ENCODE measurements around the gene TMEM39B.
"Not testable (repeated sequence)": the region's sequence is repeated elsewhere in the genome, so short reads cannot be mapped to it uniquely, and the experiment has no call there.

TMEM39B gene

GRCh38 chr1:32113436-32113835, 40.7 kb downstream of the TMEM39B start:
- not testable (repeated sequence) for FAIRE-seq

GRCh38 chr1:32114420-32114819, 41.7 kb downstream of the TMEM39B start:
- no peak for FAIRE-seq

GRCh38 chr1:32115496-32115895, 42.8 kb downstream of the TMEM39B start:
- no peak for FAIRE-seq

GRCh38 chr1:32116531-32116930, 43.8 kb downstream of the TMEM39B start:
- no peak for FAIRE-seq

- FAIRE-seq, result no peak
Measured at GRCh38 chr1:32122151-32122550, 49.4 kb downstream of the TMEM39B start.

GRCh38 chr1:32123361-32123760, 50.6 kb downstream of the TMEM39B start:
- FAIRE-seq, result not testable (repeated sequence)

GRCh38 chr1:32125313-32125712, 52.6 kb downstream of the TMEM39B start:
- FAIRE-seq, result no peak

GRCh38 chr1:32126770-32127169, 54.0 kb downstream of the TMEM39B start:
- no peak for FAIRE-seq

GRCh38 chr1:32127409-32128198, 54.9 kb downstream of the TMEM39B start:
- no peak for FAIRE-seq

GRCh38 chr1:32128479-32128878, 55.7 kb downstream of the TMEM39B start:
- FAIRE-seq, result no peak

- FAIRE-seq, result no peak
Measured at GRCh38 chr1:32128964-32129363, 56.2 kb downstream of the TMEM39B start.

- FAIRE-seq, result not testable (repeated sequence)
Measured at GRCh38 chr1:32133950-32134280, 61.2 kb downstream of the TMEM39B start.

- FAIRE-seq, result no peak
Measured at GRCh38 chr1:32137111-32137510, 64.4 kb downstream of the TMEM39B start.

GRCh38 chr1:32138965-32139364, 66.2 kb downstream of the TMEM39B start:
- FAIRE-seq, result no peak

GRCh38 chr1:32142446-32143301, 69.9 kb downstream of the TMEM39B start:
- FAIRE-seq, result peak; percentile 94

GRCh38 chr1:32143302-32143695, 70.6 kb downstream of the TMEM39B start:
- not testable (repeated sequence) for FAIRE-seq

GRCh38 chr1:32144033-32144432, 71.3 kb downstream of the TMEM39B start:
- no peak for FAIRE-seq

- FAIRE-seq, result not testable (repeated sequence)
Measured at GRCh38 chr1:32147799-32148198, 75.1 kb downstream of the TMEM39B start.

- FAIRE-seq, result peak; percentile 70
Measured at GRCh38 chr1:32150847-32151246, 78.1 kb downstream of the TMEM39B start.

- no peak for FAIRE-seq
Measured at GRCh38 chr1:32151319-32151787, 78.6 kb downstream of the TMEM39B start.

All from endometrium (tissue), 2 donors.